Uterus (tissue), 4 donors: ENCODE data around the gene AGPAT2. TPM values are rescaled to one million over a fixed set of nuclear protein-coding genes. Genes with fewer than 3 reads are reported as not detected.

Source experiments
- DNase-seq, 2 donors: peaks; one replicate each; pipeline ENCODE4 v3.0.0-alpha.2; 2019 to 2020
- H3K27ac ChIP-seq, 2 donors: fragments of 200-600 bp; sonication (generic); 1 replicate in 1 of 2; 2 replicates in 1 of 2; pipeline ENCODE4 v1.5.1; 2016 to 2018
- H3K27me3 ChIP-seq, 2 donors: fragments of 200-600 bp; sonication (generic); one replicate each; pipeline ENCODE4 v1.5.1; 2018 to 2019; ENCODE audit warnings: control low read depth in 1 of 2
- H3K36me3 ChIP-seq, 2 donors: fragments of 200-600 bp; sonication (generic); one replicate each; pipeline ENCODE4 v1.5.1; 2019; ENCODE audit warnings: control low read depth in 1 of 2
- H3K4me1 ChIP-seq, 2 donors: fragments of 200-600 bp; sonication (generic); one replicate each; pipeline ENCODE4 v1.5.1; 2018 to 2019; ENCODE audit warnings: control low read depth in 1 of 2
- H3K4me3 ChIP-seq, 2 donors: fragments of 200-600 bp; sonication (generic); 1 replicate in 1 of 2; 2 replicates in 1 of 2; pipeline ENCODE4 v1.5.1; 2018 to 2019; ENCODE audit warnings: mild to moderate bottlenecking in 1 of 2
- H3K9me3 ChIP-seq, 2 donors: fragments of 200-600 bp; sonication (generic); one replicate each; pipeline ENCODE4 v1.5.1; 2019; ENCODE audit warnings: control low read depth in 1 of 2
- POLR2A ChIP-seq, 2 donors: fragments of 450-650 bp; IDR thresholded peaks; one replicate each; pipeline ENCODE4 v1.6.1; 2016; ENCODE audit warnings: antibody characterized with exemption in 2 of 2, mild to moderate bottlenecking in 1 of 2, moderate library complexity in 1 of 2
- intact Hi-C: fragments of 100-400 bp; cut with DNase I; formaldehyde crosslinking; loops from one replicate; pipeline ENCODE4 v1.15.1; 2023; ENCODE audit warnings: low total_unique reads
- total RNA-seq, 4 donors: library from RNA; depleted of rRNA in 3 of 4; stranded (reverse); fragments of >200 nt in 3 of 4; gene quantifications; one replicate each; pipeline versions ENCODE4 v1.1.0 to v1.2.4, GENCODE V29; 2014 to 2023
- TF ChIP-seq, protein P1 (sequence below), 4 experiments: fragments of 200-600 bp in 2 of 4; fragments of 450-650 bp in 2 of 4; sonication (generic) in 2 of 4; IDR thresholded peaks; one replicate each; pipeline ENCODE4 v1.5.1; 2016 to 2019; ENCODE audit warnings: antibody characterized with exemption in 4 of 4, mild to moderate bottlenecking in 2 of 4, moderate library complexity in 1 of 4
- donor health status: DM: yes; HTN: yes; CAD: no.

AGPAT2 gene
- total RNA-seq, 4 donors from 2014 or later: 22.7 to 45.1 (median 38.6) TPM

DNA sequence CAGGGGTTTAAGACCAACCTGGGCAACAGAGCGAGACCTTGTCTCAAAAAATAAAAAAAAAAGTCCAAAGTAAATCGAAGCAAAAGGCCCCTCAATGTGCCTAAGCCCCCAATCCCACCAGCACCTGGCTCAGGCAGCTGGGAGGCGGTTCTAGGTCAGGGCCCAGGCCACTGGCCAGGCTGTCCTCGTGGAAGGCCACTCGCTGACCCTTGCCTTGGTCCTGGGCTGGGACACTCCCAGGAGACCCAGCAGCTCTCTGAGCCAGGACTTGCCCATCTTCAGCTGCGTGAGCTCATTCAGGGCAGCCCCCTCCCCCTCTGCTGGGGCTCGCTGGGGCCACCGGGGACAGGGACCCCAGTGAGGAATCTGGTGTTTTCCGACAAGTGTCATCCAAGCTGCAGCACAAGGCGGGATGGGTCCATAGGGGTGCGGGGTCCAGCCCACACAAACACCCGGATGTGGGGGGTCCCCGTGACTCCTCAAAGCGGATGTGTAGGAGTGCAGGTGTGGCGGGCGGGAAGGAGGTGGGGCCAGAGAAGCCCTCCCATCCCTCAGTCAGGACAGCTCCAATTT, 4.0 kb downstream of the AGPAT2 start:
- TF ChIP-seq, protein P1, sequence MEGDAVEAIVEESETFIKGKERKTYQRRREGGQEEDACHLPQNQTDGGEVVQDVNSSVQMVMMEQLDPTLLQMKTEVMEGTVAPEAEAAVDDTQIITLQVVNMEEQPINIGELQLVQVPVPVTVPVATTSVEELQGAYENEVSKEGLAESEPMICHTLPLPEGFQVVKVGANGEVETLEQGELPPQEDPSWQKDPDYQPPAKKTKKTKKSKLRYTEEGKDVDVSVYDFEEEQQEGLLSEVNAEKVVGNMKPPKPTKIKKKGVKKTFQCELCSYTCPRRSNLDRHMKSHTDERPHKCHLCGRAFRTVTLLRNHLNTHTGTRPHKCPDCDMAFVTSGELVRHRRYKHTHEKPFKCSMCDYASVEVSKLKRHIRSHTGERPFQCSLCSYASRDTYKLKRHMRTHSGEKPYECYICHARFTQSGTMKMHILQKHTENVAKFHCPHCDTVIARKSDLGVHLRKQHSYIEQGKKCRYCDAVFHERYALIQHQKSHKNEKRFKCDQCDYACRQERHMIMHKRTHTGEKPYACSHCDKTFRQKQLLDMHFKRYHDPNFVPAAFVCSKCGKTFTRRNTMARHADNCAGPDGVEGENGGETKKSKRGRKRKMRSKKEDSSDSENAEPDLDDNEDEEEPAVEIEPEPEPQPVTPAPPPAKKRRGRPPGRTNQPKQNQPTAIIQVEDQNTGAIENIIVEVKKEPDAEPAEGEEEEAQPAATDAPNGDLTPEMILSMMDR (IDR thresholded peaks at IDR 0.05): no peak
- TF ChIP-seq POLR2A (IDR thresholded peaks at IDR 0.05): no peak
- H3K4me1 ChIP-seq: peaks cover 0 to 19% of the 10 kb centered on the region in 2 donors
- H3K4me3 ChIP-seq: no peak overlapping the region
- no peak for DNase-seq
- no peak overlapping the region for H3K27ac ChIP-seq
- intact Hi-C loops: no loop called here
- no peaks in the 10 kb centered on the region for H3K36me3 ChIP-seq
- no peaks in the 10 kb centered on the region for H3K27me3 ChIP-seq
- H3K9me3 ChIP-seq: no peaks in the 10 kb centered on the region

DNA sequence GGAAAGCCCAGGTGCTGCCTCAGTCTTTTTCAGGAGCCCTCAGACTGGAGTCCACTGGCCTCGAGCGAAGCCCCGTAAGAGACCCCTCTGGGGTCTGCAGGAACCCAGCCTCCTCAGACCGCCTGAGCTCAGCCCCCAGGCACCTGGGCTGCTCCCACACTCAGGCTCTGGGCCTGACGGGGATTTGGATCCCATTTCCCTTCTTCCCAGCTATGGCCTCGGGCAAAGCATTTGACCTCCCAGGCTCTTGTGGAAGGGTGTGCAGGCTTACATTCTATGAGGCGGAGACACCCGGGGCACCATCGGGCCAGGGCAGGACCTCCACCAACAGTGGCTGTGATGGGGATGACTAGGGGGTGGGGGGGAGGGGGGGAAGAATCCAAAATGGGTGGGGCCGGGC, 4.5 kb downstream of the AGPAT2 start:
- Histone ChIP-seq H3K27me3 (no peaks in the 10 kb centered on the region), H3K4me1 (peaks cover 0 to 17% of the 10 kb centered on the region in 2 donors), H3K4me3 (no peak overlapping the region), H3K27ac (no peak overlapping the region), H3K36me3 (no peaks in the 10 kb centered on the region), H3K9me3 (no peaks in the 10 kb centered on the region)
- TF ChIP-seq, protein P1 (IDR thresholded peaks at IDR 0.05): no peak
- no peak for TF ChIP-seq POLR2A (IDR thresholded peaks at IDR 0.05)
- intact Hi-C loops: no loop called here
- DNase-seq: no peak

DNA sequence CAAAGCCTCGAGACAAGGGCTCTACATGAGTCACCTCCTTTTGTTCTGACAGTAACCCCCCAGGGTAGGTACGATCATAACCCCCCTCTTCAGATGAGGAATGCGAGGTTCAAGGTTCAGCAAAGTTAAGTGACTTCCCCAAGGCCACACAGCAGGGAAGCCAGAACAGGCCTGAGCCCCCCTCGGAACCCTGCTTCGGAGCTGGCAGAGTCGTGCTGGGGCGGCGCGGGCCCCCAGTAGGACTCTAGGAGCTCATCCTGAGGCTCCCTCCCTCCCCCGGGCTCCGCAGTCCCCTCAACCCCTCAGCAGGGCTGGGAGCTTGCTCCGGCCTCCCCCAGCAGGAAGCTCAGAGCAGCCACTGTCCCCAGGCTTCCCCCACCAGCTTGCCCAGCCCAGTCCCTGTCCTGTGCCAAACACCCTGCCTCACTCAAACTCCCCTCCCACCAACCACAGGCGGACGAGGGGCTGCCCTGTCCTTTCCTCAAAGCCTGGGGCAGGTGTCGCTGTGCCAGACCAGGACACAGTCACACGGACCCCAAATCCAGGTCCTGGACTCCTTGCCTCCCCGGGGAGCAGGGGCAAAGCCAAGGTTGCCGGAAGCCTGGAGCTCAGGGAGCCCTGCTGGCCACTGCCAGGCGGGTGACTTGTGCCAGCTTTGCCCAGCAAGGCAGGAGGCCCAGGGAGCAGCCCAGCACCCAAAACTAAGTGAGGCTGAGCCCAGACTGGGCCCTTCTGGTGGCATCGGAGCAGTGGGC, 5.1 kb downstream of the AGPAT2 start:
- TF ChIP-seq POLR2A (IDR thresholded peaks at IDR 0.05): no peak
- TF ChIP-seq, protein P1 (IDR thresholded peaks at IDR 0.05): no peak
- DNase-seq: no peak
- no peaks in the 10 kb centered on the region for H3K27me3 ChIP-seq
- intact Hi-C loops: no loop called here
- H3K4me1 ChIP-seq: peaks cover 0 to 11% of the 10 kb centered on the region in 2 donors
- no peaks in the 10 kb centered on the region for H3K36me3 ChIP-seq
- no peaks in the 10 kb centered on the region for H3K9me3 ChIP-seq
- no peak overlapping the region for H3K4me3 ChIP-seq
- no peak overlapping the region for H3K27ac ChIP-seq

DNA sequence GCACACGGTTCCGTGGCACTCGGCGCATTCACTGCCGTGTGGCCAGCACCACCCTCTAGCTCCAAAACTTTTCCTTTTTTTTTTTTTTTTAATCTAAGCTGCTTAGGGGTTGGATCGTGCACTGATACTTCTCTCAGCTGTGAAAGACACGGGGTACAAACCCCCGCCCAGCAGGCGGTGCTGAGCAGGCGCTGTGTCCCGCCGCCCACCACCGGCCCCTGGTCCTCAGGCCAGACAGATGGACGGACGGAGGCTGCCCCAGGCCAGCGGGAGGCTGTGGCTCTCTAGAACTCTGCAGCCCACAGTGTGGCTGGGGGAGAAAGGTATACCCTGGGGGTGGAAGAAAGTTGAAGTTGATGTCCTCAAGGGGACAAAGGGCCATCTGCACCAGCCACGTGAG, 6.2 kb downstream of the AGPAT2 start:
- Histone ChIP-seq H3K4me1 (peaks cover 0 to 6% of the 10 kb centered on the region in 2 donors), H3K9me3 (no peaks in the 10 kb centered on the region), H3K27me3 (no peaks in the 10 kb centered on the region), H3K36me3 (no peaks in the 10 kb centered on the region), H3K27ac (no peak overlapping the region), H3K4me3 (no peak overlapping the region)
- intact Hi-C loops: no loop called here
- TF ChIP-seq, protein P1 (IDR thresholded peaks at IDR 0.05): no peak
- TF ChIP-seq POLR2A (IDR thresholded peaks at IDR 0.05): no peak
- DNase-seq: no peak

DNA sequence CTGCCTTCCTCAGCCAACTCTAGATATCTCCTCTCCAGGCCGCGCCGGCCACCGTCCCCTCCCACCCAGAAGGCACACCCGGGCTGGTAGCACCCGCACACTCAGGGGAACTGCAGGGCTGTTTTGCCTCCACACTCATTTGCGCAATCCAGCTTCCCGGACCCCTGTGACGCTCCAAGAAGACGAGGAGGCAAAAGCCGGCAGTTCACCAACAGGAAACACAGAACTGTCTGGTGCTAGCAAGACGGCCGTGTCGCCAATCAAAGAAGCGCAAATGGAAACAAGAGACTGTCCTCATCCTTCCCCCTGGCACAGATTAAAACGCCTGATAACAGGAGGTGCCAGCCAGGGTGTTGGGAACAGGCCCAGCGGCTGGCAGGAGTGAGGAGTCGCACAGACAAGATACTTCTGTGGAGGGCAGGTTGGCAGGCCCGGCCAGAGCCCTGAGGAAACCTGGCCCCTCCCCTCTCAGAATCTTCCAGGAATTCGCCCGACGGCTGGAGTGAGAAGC, 7.8 kb downstream of the AGPAT2 start:
- Histone ChIP-seq H3K36me3 (no peaks in the 10 kb centered on the region), H3K27ac (no peak overlapping the region), H3K9me3 (no peaks in the 10 kb centered on the region), H3K27me3 (no peaks in the 10 kb centered on the region), H3K4me1 (no peaks in the 10 kb centered on the region), H3K4me3 (no peak overlapping the region)
- no peak for DNase-seq
- intact Hi-C loops: no loop called here
- TF ChIP-seq POLR2A (IDR thresholded peaks at IDR 0.05): no peak
- TF ChIP-seq, protein P1 (IDR thresholded peaks at IDR 0.05): no peak
